AG09319 (cell line): ENCODE results near the gene MRPL36.
"Not testable (repeated sequence)": the region's sequence is repeated elsewhere in the genome, so short reads cannot be mapped to it uniquely, and the experiment has no call there.

ENCODE experiments used
- DNase-seq: peaks from one replicate; pipeline ENCODE4 v3.0.0-alpha.2; 2010; ENCODE audit warnings: low read depth; ENCODE audit errors: extremely low read depth
- TF ChIP-seq, protein P1 (sequence below): IDR thresholded peaks from 2 replicates; pipeline ENCODE4 v1.5.1; 2011; ENCODE audit warnings: low read depth, mild to moderate bottlenecking, inconsistent platforms, low read length, moderate library complexity

Gene MRPL36

DNA sequence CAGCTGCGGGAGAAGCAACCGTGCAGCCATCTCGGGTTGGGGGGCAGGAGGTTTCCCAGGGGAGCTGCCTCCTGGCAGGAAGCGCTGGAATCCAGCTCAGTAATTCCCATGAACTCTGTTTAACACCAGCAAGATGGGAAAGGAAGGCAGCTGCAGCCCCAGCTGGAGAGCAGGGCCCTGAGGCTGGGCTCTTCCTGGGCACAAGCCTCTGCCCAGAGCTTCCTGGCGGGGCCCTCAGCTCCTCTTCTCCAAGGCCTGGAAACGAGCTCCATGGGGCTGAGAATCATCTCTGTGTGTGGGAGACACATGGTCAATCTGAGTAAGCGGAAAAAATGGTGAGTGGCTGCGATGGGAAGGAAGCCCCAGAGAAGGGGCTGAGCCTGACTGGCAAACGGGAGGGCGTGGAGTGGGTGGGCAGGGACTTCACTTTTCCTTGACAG is 6.3 kb downstream of the MRPL36 start:
- no peak for DNase-seq
- TF ChIP-seq, protein P1, sequence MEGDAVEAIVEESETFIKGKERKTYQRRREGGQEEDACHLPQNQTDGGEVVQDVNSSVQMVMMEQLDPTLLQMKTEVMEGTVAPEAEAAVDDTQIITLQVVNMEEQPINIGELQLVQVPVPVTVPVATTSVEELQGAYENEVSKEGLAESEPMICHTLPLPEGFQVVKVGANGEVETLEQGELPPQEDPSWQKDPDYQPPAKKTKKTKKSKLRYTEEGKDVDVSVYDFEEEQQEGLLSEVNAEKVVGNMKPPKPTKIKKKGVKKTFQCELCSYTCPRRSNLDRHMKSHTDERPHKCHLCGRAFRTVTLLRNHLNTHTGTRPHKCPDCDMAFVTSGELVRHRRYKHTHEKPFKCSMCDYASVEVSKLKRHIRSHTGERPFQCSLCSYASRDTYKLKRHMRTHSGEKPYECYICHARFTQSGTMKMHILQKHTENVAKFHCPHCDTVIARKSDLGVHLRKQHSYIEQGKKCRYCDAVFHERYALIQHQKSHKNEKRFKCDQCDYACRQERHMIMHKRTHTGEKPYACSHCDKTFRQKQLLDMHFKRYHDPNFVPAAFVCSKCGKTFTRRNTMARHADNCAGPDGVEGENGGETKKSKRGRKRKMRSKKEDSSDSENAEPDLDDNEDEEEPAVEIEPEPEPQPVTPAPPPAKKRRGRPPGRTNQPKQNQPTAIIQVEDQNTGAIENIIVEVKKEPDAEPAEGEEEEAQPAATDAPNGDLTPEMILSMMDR, result no peak

DNA sequence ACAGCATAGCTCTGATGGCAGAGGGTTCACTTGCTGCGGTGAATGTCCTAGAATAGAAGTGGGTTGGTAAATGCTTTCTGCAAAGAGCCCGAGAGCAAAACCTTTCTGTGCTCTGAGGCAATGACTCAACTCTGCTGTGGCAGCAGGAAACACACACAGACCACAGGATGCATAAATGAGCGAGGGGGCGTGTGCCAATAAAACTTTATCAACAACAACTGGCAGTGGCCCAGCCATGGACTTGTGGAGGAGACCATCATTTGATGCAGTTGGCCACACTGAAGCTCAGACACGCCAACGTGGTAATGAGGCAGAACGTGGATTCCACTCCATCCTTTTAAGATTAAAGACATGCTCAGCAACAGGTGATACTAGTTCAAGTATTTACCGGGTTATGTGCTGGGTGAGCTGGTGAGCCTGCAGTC is 6.8 kb downstream of the MRPL36 start:
- DNase-seq, result no peak
- TF ChIP-seq, protein P1, result no peak

DNA sequence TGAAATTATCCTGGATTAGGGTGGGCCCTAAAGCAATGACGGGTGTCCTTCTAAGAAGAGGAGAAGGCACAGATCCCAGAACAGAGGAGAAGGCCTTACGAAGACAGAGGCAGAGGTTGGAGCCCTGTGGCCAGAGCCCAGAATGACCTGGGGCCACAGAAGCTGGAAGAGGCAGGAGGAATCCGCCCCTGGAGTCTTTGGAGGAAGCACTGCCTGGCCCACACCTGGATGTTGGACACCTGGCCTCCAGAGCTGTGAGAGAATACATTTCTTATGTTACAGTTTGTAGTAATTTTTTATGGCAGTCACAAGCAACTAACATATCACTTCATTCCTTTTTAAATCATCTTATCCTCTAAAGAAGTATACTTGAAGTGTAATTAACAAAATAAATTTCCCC is 8.5 kb downstream of the MRPL36 start:
- DNase-seq, result no peak
- TF ChIP-seq, protein P1, result no peak

DNA sequence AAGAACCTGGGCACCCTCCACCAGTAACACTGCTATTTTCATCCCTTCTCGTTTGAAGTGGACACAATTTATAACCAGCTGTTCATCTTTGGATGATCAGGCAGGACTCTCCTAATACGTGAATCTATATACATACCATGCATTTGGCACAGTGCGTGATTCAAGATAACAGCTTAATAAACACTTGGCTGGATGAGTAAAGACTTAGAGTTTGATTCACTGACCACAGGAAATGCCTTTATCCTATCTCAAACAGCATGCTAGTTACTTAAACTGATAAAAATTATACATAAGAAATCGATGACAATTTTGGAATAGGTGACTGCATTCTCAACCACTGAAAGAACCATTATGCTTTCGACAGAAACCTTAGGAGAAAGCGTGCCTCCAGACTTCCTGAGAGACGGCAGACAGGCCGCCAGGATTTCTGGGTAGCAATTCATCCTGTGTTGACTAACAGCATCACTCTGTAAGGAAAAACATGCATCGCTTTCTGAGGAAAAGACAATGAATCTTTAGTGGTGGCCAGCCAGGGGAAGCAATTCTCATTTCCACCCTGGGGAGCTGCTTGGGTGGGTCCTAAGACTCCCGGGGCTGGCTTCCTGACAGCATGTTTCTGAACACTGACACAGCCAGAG is 9.7 kb downstream of the MRPL36 start:
- no peak for DNase-seq
- TF ChIP-seq, protein P1, result no peak

DNA sequence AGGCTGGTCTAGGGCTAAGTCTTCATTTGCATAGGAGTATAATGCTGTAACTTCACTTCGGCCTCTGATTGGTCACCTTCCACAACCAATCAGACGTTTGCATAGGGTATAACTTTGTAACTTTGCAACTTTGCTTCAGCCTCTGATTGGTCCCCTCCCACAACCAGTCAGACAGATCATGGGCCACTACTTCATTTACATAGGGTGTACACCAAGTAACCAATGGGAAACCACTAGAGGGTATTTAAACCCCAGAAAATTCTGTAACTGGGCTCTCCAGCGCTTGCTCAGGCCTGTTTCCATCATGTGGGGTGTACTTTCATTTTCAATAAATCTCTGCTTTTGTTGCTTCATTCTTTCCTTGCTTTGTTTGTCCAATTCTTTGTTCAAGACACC is 10.2 kb downstream of the MRPL36 start:
- DNase-seq, result not testable (repeated sequence)

DNA sequence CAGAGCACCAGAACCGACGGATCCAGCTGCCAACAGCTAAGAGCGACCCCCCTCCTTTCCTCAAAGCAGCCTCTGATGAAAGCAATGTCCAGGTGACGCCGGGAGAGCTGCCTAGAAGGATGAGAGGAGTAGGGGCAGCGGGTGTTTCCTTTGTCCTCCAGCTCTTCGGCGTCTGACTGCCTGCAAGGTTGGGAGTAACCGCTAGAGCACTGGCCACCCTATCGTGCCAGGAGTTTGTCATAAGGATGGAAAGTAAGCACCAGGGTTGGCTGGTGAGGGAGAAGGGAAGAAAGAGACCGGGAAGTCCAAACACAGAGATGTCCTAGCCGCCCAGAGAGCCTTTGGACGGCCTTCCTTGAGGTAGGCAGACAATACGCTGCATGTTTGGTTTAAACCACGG is 10.8 kb downstream of the MRPL36 start:
- TF ChIP-seq, protein P1, result no peak
- DNase-seq, result no peak

DNA sequence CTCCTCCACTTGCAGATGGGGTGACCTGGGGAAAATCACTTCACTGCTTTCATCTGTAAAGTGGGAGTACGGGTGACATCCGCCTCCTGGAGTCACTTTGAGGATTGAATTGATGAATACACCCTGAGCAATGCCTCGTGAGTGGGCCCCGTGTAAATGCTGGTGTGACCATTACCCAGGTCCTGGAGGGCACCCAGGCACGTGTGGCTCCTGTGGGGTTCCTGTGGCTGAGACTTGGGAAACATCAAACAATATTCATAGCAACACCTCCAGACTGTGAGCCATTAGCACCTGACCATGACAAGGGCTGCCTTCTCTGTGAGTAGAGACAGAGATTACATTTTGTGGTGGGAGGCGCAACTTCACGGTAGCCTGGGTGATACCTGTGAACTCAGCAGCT is 11.4 kb downstream of the MRPL36 start:
- TF ChIP-seq, protein P1, result no peak
- no peak for DNase-seq

DNA sequence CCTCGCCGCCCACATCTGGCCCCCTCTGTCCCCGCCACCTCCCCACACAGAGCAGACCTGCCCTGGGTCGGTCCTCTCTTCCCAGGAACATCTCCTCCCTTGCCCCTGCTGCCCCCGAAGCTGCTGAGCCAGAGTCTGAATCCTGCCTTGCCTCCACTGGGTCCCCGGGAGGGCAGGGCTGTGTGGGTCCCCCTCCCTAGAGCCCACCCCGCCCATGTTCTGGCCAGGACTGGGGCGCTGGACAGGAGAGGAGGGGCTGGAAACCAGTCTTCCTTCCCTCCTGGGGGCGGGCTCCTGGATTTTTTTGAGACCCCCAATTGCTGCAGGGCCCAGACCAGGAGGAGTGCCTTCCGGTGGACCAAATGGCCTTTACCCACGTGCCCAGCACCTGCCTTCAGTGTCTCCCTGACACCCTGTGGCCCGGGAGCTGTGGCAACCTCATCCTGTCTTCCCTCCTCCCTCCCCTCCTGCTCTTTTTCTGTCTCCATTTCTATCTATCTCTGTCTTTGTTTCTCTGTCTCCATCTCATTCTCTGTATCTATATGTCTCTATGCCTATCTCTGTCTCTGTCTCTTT is 12.1 kb downstream of the MRPL36 start:
- TF ChIP-seq, protein P1, result no peak

More for the DNA sequence above, 12.1 kb downstream of the MRPL36 start:
- DNase-seq, result no peak
